GM06990 (cell line): ENCODE measurements around the gene FGF18.

Experiments used
- DNase-seq: peaks from one replicate; pipeline ENCODE4 v3.0.0-alpha.2; 2011; ENCODE audit not compliant: insufficient read length; ENCODE audit errors: extremely low read depth
- H3K27me3 ChIP-seq: replicated peaks from 2 replicates; pipeline ENCODE4 v1.6.0; 2011; ENCODE audit warnings: low read length; ENCODE audit not compliant: control insufficient read depth, insufficient read depth
- H3K36me3 ChIP-seq: 2 replicates; pipeline ENCODE4 v1.5.1; 2011; ENCODE audit warnings: low read length; ENCODE audit not compliant: control insufficient read depth, insufficient read depth
- H3K4me3 ChIP-seq: replicated peaks from 2 replicates; pipeline ENCODE4 v1.5.1; 2011; ENCODE audit warnings: low read depth, mild to moderate bottlenecking, control low read depth, low read length
- CTCF ChIP-seq: IDR thresholded peaks from 2 replicates; pipeline ENCODE4 v1.5.1; 2011; ENCODE audit warnings: low read length, control low read depth, mild to moderate bottlenecking, inconsistent platforms; ENCODE audit not compliant: insufficient read depth, poor library complexity, severe bottlenecking

Gene FGF18

GRCh38 chr5:171462136-171462927, 42.9 kb downstream of the FGF18 start:
- TF ChIP-seq CTCF = no peak
- DNase-seq = no peak
- Histone ChIP-seq H3K4me3 (no peak overlapping the region), H3K27me3 (no peaks in the 10 kb centered on the region; the same call in none of the 2 replicates), H3K36me3 (no peaks in the 10 kb centered on the region)

- H3K27me3 ChIP-seq = no peaks in the 10 kb centered on the region; the same call in none of the 2 replicates
- no peak for TF ChIP-seq CTCF
Observed at GRCh38 chr5:171462928-171463861, 43.7 kb downstream of the FGF18 start.

GRCh38 chr5:171463862-171464229, 44.4 kb downstream of the FGF18 start:
- DNase-seq = no peak
- TF ChIP-seq CTCF = no peak

More at GRCh38 chr5:171462928-171463861, 43.7 kb downstream of the FGF18 start:
- no peak overlapping the region for H3K4me3 ChIP-seq
- no peaks in the 10 kb centered on the region for H3K36me3 ChIP-seq
- no peak for DNase-seq

GRCh38 chr5:171464829-171465228, 45.4 kb downstream of the FGF18 start:
- no peak for TF ChIP-seq CTCF
- no peaks in the 10 kb centered on the region for H3K36me3 ChIP-seq
- H3K27me3 ChIP-seq = no peaks in the 10 kb centered on the region; the same call in none of the 2 replicates
- DNase-seq = no peak
- no peak overlapping the region for H3K4me3 ChIP-seq

More at GRCh38 chr5:171463862-171464229, 44.4 kb downstream of the FGF18 start:
- Histone ChIP-seq H3K4me3 (no peak overlapping the region), H3K27me3 (no peaks in the 10 kb centered on the region; the same call in none of the 2 replicates), H3K36me3 (no peaks in the 10 kb centered on the region)

GRCh38 chr5:171467107-171467506, 47.7 kb downstream of the FGF18 start:
- no peaks in the 10 kb centered on the region; the same call in none of the 2 replicates for H3K27me3 ChIP-seq
- no peak overlapping the region for H3K4me3 ChIP-seq
- TF ChIP-seq CTCF = no peak
- H3K36me3 ChIP-seq = no peaks in the 10 kb centered on the region
- DNase-seq = no peak
